ENCODE results near the gene LCE2A.
"Not testable (repeated sequence)": the region's sequence is repeated elsewhere in the genome, so short reads cannot be mapped to it uniquely, and the experiment has no call there.

- TF ChIP-seq POLR2A, POLR2AphosphoS5 (IDR thresholded peaks at IDR 0.05): not testable (repeated sequence)
- TF ChIP-seq, protein P1, sequence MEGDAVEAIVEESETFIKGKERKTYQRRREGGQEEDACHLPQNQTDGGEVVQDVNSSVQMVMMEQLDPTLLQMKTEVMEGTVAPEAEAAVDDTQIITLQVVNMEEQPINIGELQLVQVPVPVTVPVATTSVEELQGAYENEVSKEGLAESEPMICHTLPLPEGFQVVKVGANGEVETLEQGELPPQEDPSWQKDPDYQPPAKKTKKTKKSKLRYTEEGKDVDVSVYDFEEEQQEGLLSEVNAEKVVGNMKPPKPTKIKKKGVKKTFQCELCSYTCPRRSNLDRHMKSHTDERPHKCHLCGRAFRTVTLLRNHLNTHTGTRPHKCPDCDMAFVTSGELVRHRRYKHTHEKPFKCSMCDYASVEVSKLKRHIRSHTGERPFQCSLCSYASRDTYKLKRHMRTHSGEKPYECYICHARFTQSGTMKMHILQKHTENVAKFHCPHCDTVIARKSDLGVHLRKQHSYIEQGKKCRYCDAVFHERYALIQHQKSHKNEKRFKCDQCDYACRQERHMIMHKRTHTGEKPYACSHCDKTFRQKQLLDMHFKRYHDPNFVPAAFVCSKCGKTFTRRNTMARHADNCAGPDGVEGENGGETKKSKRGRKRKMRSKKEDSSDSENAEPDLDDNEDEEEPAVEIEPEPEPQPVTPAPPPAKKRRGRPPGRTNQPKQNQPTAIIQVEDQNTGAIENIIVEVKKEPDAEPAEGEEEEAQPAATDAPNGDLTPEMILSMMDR (IDR thresholded peaks at IDR 0.05), result not testable (repeated sequence)
These were observed 32.0 kb upstream of the LCE2A start for GRCh38 chr1:152666171-152666570.

All from prostate gland (tissue), 2 donors.